Measurements from ENCODE around the gene VIM. TPM values are rescaled to one million over a fixed set of nuclear protein-coding genes. Genes with fewer than 3 reads are reported as not detected.
A peak's percentile ranks its signal among the peaks of the same experiment; 100 is the strongest.

Gene VIM
- total RNA-seq, 1 experiment from 2014 or later: 7,646 TPM

DNA sequence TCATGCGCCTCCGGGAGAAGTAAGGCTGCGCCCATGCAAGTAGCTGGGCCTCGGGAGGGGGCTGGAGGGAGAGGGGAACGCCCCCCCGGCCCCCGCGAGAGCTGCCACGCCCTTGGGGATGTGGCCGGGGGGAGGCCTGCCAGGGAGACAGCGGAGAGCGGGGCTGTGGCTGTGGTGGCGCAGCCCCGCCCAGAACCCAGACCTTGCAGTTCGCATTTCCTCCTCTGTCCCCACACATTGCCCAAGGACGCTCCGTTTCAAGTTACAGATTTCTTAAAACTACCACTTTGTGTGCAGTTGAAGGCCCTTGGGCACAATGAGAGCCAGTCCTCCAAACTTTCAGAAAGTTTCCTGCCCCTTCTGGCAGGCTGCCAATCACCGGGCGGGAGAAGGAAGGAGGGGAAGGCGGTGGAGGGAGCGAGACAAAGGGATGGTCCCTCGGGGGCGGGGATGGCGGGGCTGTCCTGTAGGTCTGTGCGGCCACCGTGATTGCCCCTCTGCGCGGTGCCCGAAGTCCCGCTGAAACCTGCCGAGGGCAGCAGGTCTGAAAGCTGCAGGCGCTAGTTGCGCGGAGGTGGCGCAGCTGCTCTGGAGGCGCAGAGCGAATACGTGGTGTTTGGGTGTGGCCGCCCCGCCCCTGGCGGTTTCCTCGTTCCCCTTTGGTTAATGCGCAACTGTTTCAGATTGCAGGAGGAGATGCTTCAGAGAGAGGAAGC lies 2.1 kb downstream of the VIM start:
- Histone ChIP-seq H3K27me3 (replicated peaks) (no peaks in the 10 kb centered on the region), H3K36me3 (peaks cover 60% of the 10 kb centered on the region), H3K4me1 (replicated peaks) (peaks cover 53% of the 10 kb centered on the region), H3K4me3 (peak overlapping the region; percentile 89), H3K9me3 (replicated peaks) (0 out of 2 replicates have a peak, but pooled peaks cover 3% of the 10 kb centered on the region), H3K27ac (peak overlapping the region; percentile 70)
- DNase-seq (ENCODE audit: low read depth in 1 of 2, low spot score in 2 of 2): peak; percentile 80 to 84

- H3K36me3 ChIP-seq: peaks cover 77% of the 10 kb centered on the region
These were observed 3.7 kb downstream of the VIM start for GRCh38 chr10:17231788-17232187.

DNA sequence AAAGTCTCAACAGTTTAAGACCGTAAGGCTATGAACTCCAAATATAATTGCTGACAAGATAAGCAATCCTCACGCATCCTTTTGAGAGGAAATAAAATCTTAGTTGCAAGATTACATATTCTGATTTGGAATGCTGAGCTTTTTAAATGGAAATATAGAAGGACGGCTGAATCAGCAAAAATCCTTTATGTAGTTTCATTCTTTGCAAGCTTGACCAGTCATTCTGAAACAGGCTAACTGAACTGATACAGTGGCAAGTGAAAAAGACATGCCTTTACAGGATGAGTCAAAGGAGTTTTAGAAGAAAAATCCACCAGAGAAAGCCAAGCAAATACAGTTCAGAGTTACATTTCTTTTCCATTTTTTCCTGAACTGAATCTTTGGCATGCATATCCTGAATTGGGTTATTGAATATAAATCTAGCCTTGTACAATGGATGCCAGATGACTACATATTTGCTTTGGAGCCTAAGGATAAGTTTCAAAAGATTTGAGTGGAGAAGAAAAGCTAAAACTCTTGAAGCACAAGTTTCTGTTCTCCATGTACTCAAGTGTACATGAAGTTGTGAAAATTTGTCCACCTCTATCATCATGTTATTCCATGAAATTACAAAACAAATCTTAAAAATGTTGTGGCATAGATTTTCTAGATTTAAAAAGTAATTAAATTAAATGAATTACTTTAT lies 4.4 kb downstream of the VIM start:
- Histone ChIP-seq H3K4me3 (peak overlapping the region; percentile 89), H3K27ac (peak overlapping the region; percentile 70), H3K9me3 (replicated peaks) (0 out of 2 replicates have a peak, but pooled peaks cover 3% of the 10 kb centered on the region), H3K4me1 (replicated peaks) (peaks cover 49% of the 10 kb centered on the region), H3K27me3 (replicated peaks) (no peaks in the 10 kb centered on the region), H3K36me3 (peaks cover 83% of the 10 kb centered on the region)
- DNase-seq (ENCODE audit: low read depth in 1 of 2, low spot score in 2 of 2): peak in 1 of 2 experiments; percentile 28

More at GRCh38 chr10:17231788-17232187, 3.7 kb downstream of the VIM start:
- Histone ChIP-seq H3K27me3 (replicated peaks) (no peaks in the 10 kb centered on the region), H3K4me3 (peak overlapping the region; percentile 89), H3K27ac (peak overlapping the region; percentile 70), H3K4me1 (replicated peaks) (peaks cover 56% of the 10 kb centered on the region), H3K9me3 (replicated peaks) (0 out of 2 replicates have a peak, but pooled peaks cover 3% of the 10 kb centered on the region)
- DNase-seq (ENCODE audit: low read depth in 1 of 2, low spot score in 2 of 2): no peak

- Histone ChIP-seq H3K9me3 (replicated peaks) (0 out of 2 replicates have a peak, but pooled peaks cover 6% of the 10 kb centered on the region), H3K4me1 (replicated peaks) (peaks cover 52% of the 10 kb centered on the region), H3K4me3 (peak overlapping the region; percentile 89), H3K27me3 (replicated peaks) (peaks cover 3% of the 10 kb centered on the region), H3K36me3 (peaks cover 93% of the 10 kb centered on the region), H3K27ac (peak overlapping the region; percentile 70)
- no peak for DNase-seq (ENCODE audit: low read depth in 1 of 2, low spot score in 2 of 2)
These were observed 5.4 kb downstream of the VIM start for GRCh38 chr10:17233286-17233991.

GRCh38 chr10:17234431-17234945 lies 6.4 kb downstream of the VIM start:
- Histone ChIP-seq H3K36me3 (peaks cover 92% of the 10 kb centered on the region), H3K4me3 (no peak overlapping the region), H3K4me1 (replicated peaks) (peaks cover 62% of the 10 kb centered on the region), H3K9me3 (replicated peaks) (0 out of 2 replicates have a peak, but pooled peaks cover 5% of the 10 kb centered on the region), H3K27me3 (replicated peaks) (peaks cover 7% of the 10 kb centered on the region), H3K27ac (no peak overlapping the region)
- DNase-seq (ENCODE audit: low read depth in 1 of 2, low spot score in 2 of 2): no peak

DNA sequence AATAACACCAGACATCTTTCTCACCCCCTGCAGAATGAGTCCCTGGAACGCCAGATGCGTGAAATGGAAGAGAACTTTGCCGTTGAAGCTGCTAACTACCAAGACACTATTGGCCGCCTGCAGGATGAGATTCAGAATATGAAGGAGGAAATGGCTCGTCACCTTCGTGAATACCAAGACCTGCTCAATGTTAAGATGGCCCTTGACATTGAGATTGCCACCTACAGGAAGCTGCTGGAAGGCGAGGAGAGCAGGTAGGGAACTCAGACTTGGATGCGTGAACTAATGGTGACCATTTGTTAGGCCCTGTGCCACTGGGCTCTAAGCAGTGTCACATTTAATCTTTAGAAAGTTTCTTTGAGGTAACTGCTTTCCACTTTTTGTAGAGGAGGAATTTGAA lies 7.1 kb downstream of the VIM start:
- H3K9me3 ChIP-seq (replicated peaks): 0 out of 2 replicates have a peak, but pooled peaks cover 5% of the 10 kb centered on the region
- H3K4me1 ChIP-seq (replicated peaks): peaks cover 63% of the 10 kb centered on the region
- peaks cover 7% of the 10 kb centered on the region for H3K27me3 ChIP-seq (replicated peaks)
- no peak overlapping the region for H3K4me3 ChIP-seq
- DNase-seq (ENCODE audit: low read depth in 1 of 2, low spot score in 2 of 2): no peak
- H3K36me3 ChIP-seq: peaks cover 85% of the 10 kb centered on the region
- H3K27ac ChIP-seq: no peak overlapping the region

- peak in 1 of 2 experiments; percentile 27 for DNase-seq (ENCODE audit: low read depth in 1 of 2, low spot score in 2 of 2)
- H3K27me3 ChIP-seq (replicated peaks): peaks cover 7% of the 10 kb centered on the region
- 0 out of 2 replicates have a peak, but pooled peaks cover 5% of the 10 kb centered on the region for H3K9me3 ChIP-seq (replicated peaks)
- no peak overlapping the region for H3K4me3 ChIP-seq
- peaks cover 71% of the 10 kb centered on the region for H3K36me3 ChIP-seq
- no peak overlapping the region for H3K27ac ChIP-seq
- peaks cover 63% of the 10 kb centered on the region for H3K4me1 ChIP-seq (replicated peaks)
These were observed 8.6 kb downstream of the VIM start for GRCh38 chr10:17236468-17237148.

- no peak for DNase-seq (ENCODE audit: low read depth in 1 of 2, low spot score in 2 of 2)
- Histone ChIP-seq H3K27me3 (replicated peaks) (peaks cover 7% of the 10 kb centered on the region), H3K36me3 (peaks cover 65% of the 10 kb centered on the region), H3K27ac (no peak overlapping the region), H3K4me1 (replicated peaks) (peaks cover 59% of the 10 kb centered on the region), H3K9me3 (replicated peaks) (0 out of 2 replicates have a peak, but pooled peaks cover 5% of the 10 kb centered on the region), H3K4me3 (no peak overlapping the region)
These were observed 9.1 kb downstream of the VIM start for GRCh38 chr10:17237149-17237527.

DNA sequence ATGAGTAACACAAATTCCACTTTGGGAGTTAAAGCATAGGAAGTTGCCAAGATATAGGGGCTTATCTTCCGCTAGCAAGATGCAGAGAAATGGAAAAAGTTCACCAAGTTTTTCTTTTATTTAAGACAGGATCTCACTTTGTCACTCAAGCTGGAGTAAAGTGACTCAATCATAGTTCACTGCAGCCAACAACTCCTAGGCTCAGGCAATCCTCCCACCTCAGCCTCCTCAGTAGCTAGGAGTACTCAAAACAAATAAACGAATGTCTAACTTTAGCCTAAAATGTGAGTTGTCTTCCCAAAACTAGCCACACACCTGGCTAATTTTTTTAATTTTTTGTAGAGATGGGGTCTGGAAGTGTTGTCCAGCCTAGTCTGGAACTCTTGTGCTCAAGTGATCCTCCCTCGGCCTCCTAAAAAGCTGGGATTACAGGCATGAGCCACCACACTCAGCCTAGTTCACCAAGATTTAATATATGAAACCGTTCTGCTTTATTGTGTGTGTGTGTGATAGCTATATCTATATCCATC lies 9.9 kb downstream of the VIM start:
- H3K27me3 ChIP-seq (replicated peaks): peaks cover 7% of the 10 kb centered on the region
- H3K27ac ChIP-seq: peak overlapping the region; percentile 24
- H3K4me3 ChIP-seq: no peak overlapping the region
- peak in 1 of 2 experiments; percentile 70 for DNase-seq (ENCODE audit: low read depth in 1 of 2, low spot score in 2 of 2)
- H3K36me3 ChIP-seq: peaks cover 57% of the 10 kb centered on the region
- H3K4me1 ChIP-seq (replicated peaks): peaks cover 51% of the 10 kb centered on the region
- 0 out of 2 replicates have a peak, but pooled peaks cover 5% of the 10 kb centered on the region for H3K9me3 ChIP-seq (replicated peaks)

DNA sequence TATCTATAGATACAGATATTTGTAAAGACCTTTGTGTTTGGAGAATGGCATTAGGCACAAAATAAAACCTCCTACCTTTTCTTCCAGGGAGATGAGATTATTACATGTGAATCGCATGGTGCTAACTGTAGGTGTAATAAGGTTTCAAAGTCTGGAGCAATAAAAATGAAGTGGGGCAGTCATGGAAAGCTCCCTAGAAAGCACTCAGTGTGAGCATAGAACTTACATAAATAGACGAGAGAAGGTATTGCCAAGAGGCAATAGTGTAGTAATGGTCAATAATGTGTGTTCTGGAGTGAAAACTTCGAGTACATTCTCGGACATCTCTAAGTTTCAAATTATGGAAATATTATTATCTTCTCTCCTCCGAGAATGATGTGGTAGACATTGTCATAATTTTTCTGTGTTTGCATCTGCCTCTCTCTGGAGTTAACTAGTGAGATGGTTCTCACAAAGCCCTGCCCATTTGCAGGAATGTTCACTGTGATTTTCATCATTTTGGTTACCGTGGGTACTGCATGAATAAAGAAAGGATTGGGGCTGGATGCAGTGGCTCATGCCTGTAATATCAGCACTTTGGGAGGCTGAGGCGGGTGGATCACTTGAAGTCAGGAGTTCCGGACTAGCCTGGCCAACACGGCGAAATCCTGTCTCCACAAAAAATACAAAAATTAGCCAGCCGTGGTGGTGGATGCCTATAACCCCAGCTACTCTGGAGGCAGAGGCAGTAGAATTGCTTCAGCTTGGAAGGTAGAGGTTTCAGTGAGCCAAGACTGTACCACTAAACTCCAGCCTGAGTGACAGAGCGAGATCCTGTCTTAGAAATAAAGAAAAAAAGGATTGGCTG lies 10.6 kb downstream of the VIM start:
- Histone ChIP-seq H3K9me3 (replicated peaks) (0 out of 2 replicates have a peak, but pooled peaks cover 5% of the 10 kb centered on the region), H3K4me3 (no peak overlapping the region), H3K27ac (peak overlapping the region; percentile 24), H3K27me3 (replicated peaks) (peaks cover 7% of the 10 kb centered on the region), H3K4me1 (replicated peaks) (peaks cover 44% of the 10 kb centered on the region), H3K36me3 (peaks cover 50% of the 10 kb centered on the region)
- peak; percentile 63 to 74 for DNase-seq (ENCODE audit: low read depth in 1 of 2, low spot score in 2 of 2)

- peaks cover 46% of the 10 kb centered on the region for H3K4me1 ChIP-seq (replicated peaks)
- peak overlapping the region; percentile 24 for H3K27ac ChIP-seq
- peaks cover 42% of the 10 kb centered on the region for H3K36me3 ChIP-seq
- H3K27me3 ChIP-seq (replicated peaks): peaks cover 7% of the 10 kb centered on the region
- DNase-seq (ENCODE audit: low read depth in 1 of 2, low spot score in 2 of 2): no peak
- H3K9me3 ChIP-seq (replicated peaks): 0 out of 2 replicates have a peak, but pooled peaks cover 5% of the 10 kb centered on the region
- H3K4me3 ChIP-seq: no peak overlapping the region
These were observed 11.5 kb downstream of the VIM start for GRCh38 chr10:17239345-17240085.

Measured in SJSA1 (cell line).